NCI-H1694 (cell line): Measurements from ENCODE around the gene KLRD1.
"Not testable (repeated sequence)": the region's sequence is repeated elsewhere in the genome, so short reads cannot be mapped to it uniquely, and the experiment has no call there.

Experiments used
- DNase-seq: peaks from one replicate; lab custom pipeline; 2025; lab: John Stamatoyannopoulos, UW

KLRD1 gene

DNA sequence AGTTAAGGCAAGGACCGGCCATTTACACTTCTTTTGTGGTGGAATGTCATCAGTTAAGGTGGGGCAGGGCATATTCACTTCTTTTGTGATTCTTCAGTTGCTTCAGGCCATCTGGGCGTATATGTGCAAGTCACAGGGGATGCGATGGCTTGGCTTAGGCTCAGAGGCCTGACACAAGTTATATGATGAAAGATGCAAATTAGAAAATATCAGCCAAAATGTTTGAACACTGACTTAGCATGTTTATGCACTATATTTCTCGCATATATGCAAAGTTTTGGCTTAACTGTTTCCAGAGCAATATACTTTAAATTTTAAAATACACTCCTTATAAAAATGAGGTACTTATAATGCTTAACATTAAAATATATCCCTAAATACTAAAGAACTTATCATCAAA, 30.8 kb downstream of the KLRD1 start:
- not testable (repeated sequence) for DNase-seq

DNA sequence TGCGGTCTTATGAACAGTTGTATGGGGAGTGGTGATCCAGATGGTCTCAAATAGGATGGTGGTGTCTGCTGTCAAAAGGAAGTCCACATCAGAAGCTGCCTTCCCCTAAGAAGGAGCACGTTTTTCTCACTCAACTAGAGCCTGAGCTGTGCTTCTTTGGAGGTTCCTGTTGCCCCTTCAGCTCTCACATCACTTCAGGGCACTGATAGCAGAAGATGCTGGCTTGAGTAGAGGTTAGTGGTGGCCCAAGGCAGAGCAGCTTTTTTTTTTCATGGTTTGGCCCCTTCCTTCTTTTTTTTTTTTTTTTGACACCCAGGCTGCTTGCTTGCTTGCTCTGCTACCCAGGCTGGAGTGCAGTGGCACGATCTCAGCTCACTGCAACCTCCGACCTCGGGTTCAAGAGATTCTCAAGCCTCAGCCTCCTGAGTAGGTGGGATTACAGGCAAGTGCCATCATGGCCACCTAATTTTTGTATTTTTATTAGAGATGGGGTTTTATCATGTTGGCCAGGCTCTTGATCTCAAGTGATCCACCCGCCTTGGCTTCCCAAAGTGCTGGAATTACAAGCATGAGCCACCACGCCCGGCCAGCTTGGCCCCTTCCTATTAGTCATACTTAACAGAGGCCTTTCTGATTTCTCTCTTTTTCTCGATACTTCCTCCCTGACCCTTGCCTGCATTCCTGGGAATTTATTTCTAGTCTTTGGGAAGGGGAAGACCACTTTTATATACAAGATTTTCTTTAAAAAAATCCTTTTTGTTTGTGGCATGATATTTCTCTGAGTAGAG, 31.6 kb downstream of the KLRD1 start:
- no peak for DNase-seq

DNA sequence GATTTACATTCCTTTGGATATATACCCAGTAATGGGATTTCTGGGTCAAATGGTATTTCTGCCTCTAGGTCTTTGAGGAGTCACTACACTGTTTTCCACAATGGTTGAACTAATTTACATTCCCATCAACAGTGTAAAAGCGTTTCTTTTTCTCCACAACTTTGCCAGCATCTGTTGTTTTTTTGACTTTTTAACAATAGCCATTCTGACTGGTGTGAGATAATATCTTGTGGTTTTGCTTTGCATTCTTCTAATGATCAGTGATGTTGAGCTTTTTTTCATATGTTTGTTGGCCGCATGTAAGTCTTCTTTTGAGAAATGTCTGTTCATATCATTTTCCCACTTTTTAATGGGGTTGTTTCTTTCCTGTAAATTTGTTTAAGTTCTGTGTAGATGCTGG, 33.3 kb downstream of the KLRD1 start:
- DNase-seq = not testable (repeated sequence)

GRCh38 chr12:10341892-10342509, 34.3 kb downstream of the KLRD1 start:
- no peak for DNase-seq

DNA sequence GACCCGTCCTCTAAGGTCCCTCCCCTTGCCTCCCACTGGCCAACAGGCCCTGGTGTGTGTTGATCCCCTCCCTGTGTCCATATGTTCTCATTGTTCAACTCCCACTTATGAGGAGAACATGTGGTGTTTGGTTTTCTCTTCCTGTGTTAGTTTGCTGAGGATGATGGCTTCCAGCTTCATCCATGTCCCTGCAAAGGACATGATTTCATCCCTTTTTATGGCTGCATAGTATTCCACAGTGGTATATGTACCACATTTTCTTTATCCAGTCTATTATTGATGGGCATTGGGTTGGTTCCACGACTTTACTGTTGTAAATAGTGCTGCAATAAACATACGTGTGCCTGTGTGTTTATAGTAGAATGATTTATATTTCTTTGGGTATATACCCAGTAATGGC, 43.8 kb downstream of the KLRD1 start:
- DNase-seq = not testable (repeated sequence)

DNA sequence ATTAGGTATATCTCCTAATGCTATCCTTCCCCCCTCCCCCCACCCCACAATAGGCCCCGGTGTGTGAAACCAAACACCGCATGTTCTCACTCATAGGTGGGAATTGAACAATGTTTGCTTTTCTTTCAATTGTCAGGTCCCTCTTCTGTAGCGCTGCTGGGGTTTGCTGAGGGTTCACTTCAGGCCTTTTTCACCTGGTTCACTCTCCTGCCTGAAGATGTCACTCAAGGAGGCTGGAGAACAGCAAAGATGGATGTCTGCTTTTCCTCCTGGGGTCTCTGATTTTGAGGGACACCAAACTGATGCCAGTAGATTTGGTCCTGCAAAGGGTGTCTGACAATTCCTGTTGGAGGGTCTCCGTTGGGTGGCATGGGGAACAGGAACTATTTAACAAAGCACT, 46.4 kb downstream of the KLRD1 start:
- DNase-seq = no peak

DNA sequence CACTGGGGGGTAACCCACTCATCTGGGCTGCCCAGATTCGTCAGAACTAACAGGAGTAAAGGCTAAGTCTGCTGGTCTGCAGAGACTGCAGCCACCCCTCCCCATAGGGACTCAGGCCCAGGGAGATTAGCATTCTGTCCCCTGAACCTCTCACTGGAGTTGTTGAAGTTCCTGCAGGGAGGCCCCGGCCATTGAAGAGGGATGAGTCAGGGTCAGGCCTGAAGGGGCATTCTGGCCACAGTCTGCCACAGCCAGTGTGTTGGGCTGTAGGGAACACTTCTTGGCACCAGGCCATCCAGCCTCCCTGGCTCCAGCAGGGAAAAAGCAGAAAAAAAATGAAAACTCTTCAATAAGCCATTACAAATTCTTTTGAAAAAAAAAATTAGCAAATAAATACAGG, 46.8 kb downstream of the KLRD1 start:
- no peak for DNase-seq

DNA sequence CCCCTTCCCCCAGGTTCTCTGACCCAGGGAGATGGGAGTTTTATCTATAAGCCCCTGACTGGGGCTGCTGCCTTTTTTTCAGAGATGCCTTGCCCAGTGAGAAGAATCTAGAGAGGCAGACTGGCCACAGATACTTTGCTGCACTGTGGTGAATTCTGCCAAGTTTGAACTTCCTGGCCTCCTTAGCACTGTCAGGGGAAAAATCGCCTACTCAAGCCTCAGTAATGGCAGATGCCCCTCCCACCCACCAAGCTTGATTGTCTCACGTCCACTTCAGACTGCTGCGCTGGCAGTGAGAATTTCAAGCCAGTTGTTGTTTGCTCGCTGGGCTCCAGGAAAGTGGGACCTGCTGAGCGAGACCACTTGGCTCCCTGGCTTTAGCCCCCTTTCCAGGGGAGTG, 50.5 kb downstream of the KLRD1 start:
- no peak for DNase-seq

GRCh38 chr12:10358969-10359368, 51.3 kb downstream of the KLRD1 start:
- DNase-seq = no peak

- DNase-seq = no peak
Observed at GRCh38 chr12:10361084-10361483, 53.4 kb downstream of the KLRD1 start.

- no peak for DNase-seq
Observed at GRCh38 chr12:10361622-10362021, 54.0 kb downstream of the KLRD1 start.

- no peak for DNase-seq
Observed at GRCh38 chr12:10362325-10362724, 54.7 kb downstream of the KLRD1 start.

GRCh38 chr12:10362828-10363657, 55.4 kb downstream of the KLRD1 start:
- no peak for DNase-seq

GRCh38 chr12:10363658-10363913, 55.9 kb downstream of the KLRD1 start:
- DNase-seq = no peak

GRCh38 chr12:10363914-10364814, 56.5 kb downstream of the KLRD1 start:
- DNase-seq = no peak

DNA sequence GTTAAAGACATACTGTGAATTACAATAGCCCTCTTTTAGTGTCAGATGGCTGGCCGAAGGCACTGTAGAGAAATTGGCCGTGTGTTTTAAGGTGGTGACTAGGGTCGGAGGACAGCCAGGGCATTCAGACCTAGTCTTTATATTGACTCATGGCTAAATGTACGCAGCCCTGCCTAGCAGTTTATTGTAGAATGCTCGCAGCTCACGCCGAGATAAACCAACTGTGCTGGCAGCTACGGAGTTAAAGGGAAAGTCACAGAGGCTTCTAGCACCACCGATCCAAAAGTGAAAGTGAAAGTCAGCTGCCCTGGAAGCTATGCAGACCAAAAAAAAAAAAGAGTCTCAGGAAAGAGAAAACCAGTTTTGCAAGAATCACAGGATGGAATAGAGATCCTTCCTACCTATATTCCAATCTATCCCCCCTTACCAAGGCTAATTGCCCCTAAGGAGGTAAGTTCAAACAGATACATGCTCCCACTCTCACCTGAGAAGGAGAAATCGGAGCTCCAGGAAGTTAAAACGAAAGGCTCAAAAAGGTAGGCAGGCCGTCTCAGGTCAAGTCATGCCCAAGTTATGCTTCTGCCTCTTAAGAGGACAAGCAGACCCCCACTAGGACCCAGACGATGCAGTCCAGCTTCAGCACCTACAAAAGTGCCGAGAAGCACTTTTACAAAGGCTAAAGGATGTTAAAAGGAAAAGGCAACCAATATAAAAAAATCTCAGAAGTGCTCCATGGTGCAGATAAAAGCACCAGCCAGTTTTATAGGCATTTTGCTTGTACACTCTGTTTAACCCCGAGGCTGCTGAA, 57.3 kb downstream of the KLRD1 start:
- peak; percentile 60 for DNase-seq

DNA sequence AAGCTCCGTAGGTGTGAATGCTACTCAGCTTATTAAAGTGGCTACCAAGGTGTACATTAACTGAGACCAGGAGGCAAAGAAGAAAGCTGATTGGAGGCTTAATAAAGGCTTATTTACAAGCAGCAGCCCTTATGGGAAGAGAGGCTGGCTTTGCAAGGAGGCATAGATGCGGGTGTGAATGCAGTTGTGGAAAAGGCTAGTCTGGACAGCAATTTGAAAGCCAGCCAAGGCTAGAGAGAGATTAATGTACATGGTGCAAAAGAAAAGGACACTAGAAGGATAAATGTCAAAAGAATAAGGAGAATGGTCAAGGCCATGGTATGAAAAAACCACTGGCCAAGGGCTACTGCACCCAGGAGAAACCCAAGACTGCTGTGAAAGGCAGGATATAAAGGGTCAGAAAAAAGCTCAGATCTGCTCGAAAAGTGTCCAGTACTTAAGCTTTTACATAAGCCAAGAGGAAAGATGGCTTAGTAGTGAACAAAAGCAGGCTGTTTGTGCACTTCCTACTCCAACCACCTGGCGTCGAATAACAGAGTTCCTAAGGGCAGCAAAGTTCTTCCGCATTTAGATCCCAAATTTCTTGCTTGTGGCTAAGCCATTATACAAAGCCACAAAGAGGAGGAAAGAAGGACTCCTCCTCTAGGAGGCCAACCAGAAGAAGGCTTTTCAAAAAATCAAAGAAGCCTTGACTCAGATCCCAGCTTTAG, 58.2 kb downstream of the KLRD1 start:
- no peak for DNase-seq

DNA sequence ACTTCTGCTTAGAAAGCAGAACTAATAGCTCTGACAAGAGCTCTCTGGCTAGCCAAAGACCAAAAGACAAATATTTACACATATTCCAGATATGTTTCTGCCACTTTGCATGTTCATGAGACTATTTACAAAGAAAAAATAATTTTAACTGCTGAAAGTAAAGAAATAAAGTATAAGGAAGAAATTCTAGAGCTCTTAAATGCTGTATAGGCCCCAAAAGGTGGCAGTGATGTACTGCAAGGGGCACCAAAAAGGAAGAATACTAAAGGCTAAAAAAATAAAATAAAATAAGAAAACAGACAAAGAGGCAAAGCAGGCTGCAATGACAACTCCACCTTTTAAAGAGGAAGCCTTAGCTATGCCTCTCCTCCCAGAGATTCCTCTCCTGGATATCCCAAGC, 59.2 kb downstream of the KLRD1 start:
- DNase-seq = no peak

DNA sequence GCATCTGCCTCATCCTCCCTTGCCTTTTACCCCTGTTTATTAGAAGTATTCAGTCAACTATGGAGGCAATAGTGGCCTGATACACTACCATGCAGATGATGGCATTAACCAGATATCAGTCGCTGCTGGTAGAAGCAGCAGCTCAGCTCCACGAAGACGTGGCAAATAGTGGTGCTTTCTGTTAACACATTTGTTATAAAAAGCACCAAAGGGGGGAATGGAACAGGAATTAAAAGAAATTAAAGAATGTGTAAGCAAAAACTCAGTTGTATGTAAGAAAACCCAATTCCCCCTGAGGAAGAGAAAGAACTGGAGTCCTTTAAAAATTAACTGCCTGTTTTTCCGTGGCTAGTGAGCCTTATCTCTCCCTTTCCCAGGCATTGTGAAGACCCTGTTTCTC, 60.0 kb downstream of the KLRD1 start:
- not testable (repeated sequence) for DNase-seq
